IMR-90 (cell line): Measurements from ENCODE around the gene NINJ2. TPM values are rescaled to one million over a fixed set of nuclear protein-coding genes. Genes with fewer than 3 reads are reported as not detected.

Source experiments
- ATAC-seq: fragments of 200-7000 bp; cut with Tn5 transposase; 2 replicates; pipeline ENCODE4 v1.9.1; 2020; ENCODE audit warnings: low read depth, mild to moderate bottlenecking, moderate library complexity
- BruUV-seq: library from RNA; stranded (reverse); fragments of 400-500 nt; replicated peaks from 2 replicates; lab custom pipeline; 2021; lab: Mats Ljungman, UMichigan
- CTCF ChIA-PET: fragments of 300-600 bp; formaldehyde crosslinking; extraction: SDS; loops from one replicate; lab custom pipeline; 2021; ENCODE audit warnings: antibody characterized with exemption; lab: Yijun Ruan, JAX
- POLR2A ChIA-PET: fragments of 300-600 bp; sonication (Branson Sonifier 250); formaldehyde crosslinking; loops from one replicate; lab custom pipeline; 2022; ENCODE audit warnings: antibody characterized with exemption; ENCODE audit not compliant: unreplicated experiment; lab: Charles Lee
- DNase-seq: peaks from one replicate; pipeline ENCODE4 v3.0.0; 2013
- H2AFZ ChIP-seq: replicated peaks from 2 replicates; pipeline ENCODE3; 2013; ENCODE audit warnings: low read length, mild to moderate bottlenecking; ENCODE audit not compliant: poor library complexity
- H2AK5ac ChIP-seq: 2 replicates; pipeline ENCODE4 v1.6.1; 2013; ENCODE audit warnings: low read depth, low read length, inconsistent platforms
- H2AK9ac ChIP-seq: replicated peaks from 2 replicates; pipeline ENCODE3; 2013; ENCODE audit warnings: mild to moderate bottlenecking, low read depth, low read length, moderate library complexity; ENCODE audit not compliant: poor library complexity
- H2BK120ac ChIP-seq: 2 replicates; pipeline ENCODE4 v1.6.1; 2013; ENCODE audit warnings: low read depth, low read length, inconsistent platforms
- H2BK15ac ChIP-seq: 3 replicates; pipeline ENCODE4 v1.6.1; 2013; ENCODE audit warnings: low read depth, low read length, inconsistent platforms
- H2BK20ac ChIP-seq: 2 replicates; pipeline ENCODE4 v1.6.1; 2013; ENCODE audit warnings: low read depth, mild to moderate bottlenecking, inconsistent platforms, low read length, moderate library complexity
- H2BK5ac ChIP-seq: 2 replicates; pipeline ENCODE4 v1.6.1; 2013; ENCODE audit warnings: mild to moderate bottlenecking, low read depth, low read length, inconsistent platforms; ENCODE audit not compliant: poor library complexity, severe bottlenecking
- H3K14ac ChIP-seq: replicated peaks from 2 replicates; pipeline ENCODE4 v1.6.1; 2013; ENCODE audit warnings: low read depth, low read length, inconsistent platforms
- H3K18ac ChIP-seq: 2 replicates; pipeline ENCODE4 v1.6.1; 2013; ENCODE audit warnings: low read depth, low read length, control low read depth
- H3K23ac ChIP-seq: 2 replicates; pipeline ENCODE4 v1.6.1; 2013; ENCODE audit warnings: low read depth, low read length, inconsistent platforms
- H3K27ac ChIP-seq: 2 replicates; pipeline ENCODE4 v1.5.1; 2013; ENCODE audit warnings: mild to moderate bottlenecking, control low read depth, low read length; ENCODE audit not compliant: insufficient read depth
- H3K27me3 ChIP-seq: 2 replicates; pipeline ENCODE4 v1.6.1; 2013; ENCODE audit warnings: low read length; ENCODE audit not compliant: control insufficient read depth, insufficient read depth
- H3K36me3 ChIP-seq: 2 replicates; pipeline ENCODE4 v1.6.1; 2013; ENCODE audit warnings: low read length, mixed read lengths; ENCODE audit not compliant: control insufficient read depth, insufficient read depth
- H3K4ac ChIP-seq: 2 replicates; pipeline ENCODE4 v1.6.1; 2013; ENCODE audit warnings: low read depth, low read length, inconsistent platforms
- H3K4me1 ChIP-seq: 2 replicates; pipeline ENCODE4 v1.6.1; 2013; ENCODE audit warnings: low read length, mixed read lengths; ENCODE audit not compliant: control insufficient read depth, insufficient read depth
- H3K4me2 ChIP-seq: 2 replicates; pipeline ENCODE4 v1.6.1; 2013; ENCODE audit warnings: low read depth, mild to moderate bottlenecking, control low read depth, low read length, moderate library complexity
- H3K4me3 ChIP-seq: 2 replicates; pipeline ENCODE4 v1.5.1; 2013; ENCODE audit warnings: low read depth, mild to moderate bottlenecking, control low read depth, low read length, moderate library complexity; ENCODE audit not compliant: insufficient read depth
- H3K56ac ChIP-seq: 2 replicates; pipeline ENCODE4 v1.6.1; 2013; ENCODE audit warnings: low read length, inconsistent platforms; ENCODE audit not compliant: insufficient read depth; ENCODE audit errors: extremely low read depth
- H3K79me1 ChIP-seq, 2 experiments: 2 replicates each; pipeline ENCODE4 v1.6.1; 2013; ENCODE audit warnings: low read length in 2 of 2, inconsistent platforms in 1 of 2, low read depth in 1 of 2
- H3K9ac ChIP-seq: 2 replicates; pipeline ENCODE4 v1.6.1; 2013; ENCODE audit warnings: low read depth, low read length, control low read depth
- H3K9me1 ChIP-seq: 2 replicates; pipeline ENCODE4 v1.6.1; 2013; ENCODE audit warnings: low read length, inconsistent platforms; ENCODE audit not compliant: insufficient read depth
- H3K9me3 ChIP-seq: 2 replicates; pipeline ENCODE4 v1.6.1; 2013; ENCODE audit warnings: low read length; ENCODE audit not compliant: control insufficient read depth, insufficient read depth
- H4K20me1 ChIP-seq: 2 replicates; pipeline ENCODE4 v1.6.1; 2013; ENCODE audit warnings: low read length, inconsistent platforms; ENCODE audit not compliant: insufficient read depth
- H4K5ac ChIP-seq: 2 replicates; pipeline ENCODE4 v1.6.1; 2013; ENCODE audit warnings: mild to moderate bottlenecking, low read depth, low read length, control low read depth
- H4K8ac ChIP-seq, 2 experiments: 2 replicates each; pipeline ENCODE4 v1.6.1; 2013; ENCODE audit warnings: low read depth in 2 of 2, low read length in 2 of 2, control low read depth in 1 of 2, inconsistent platforms in 1 of 2
- H4K91ac ChIP-seq: 2 replicates; pipeline ENCODE4 v1.6.1; 2013; ENCODE audit warnings: low read depth, low read length, inconsistent platforms; ENCODE audit not compliant: insufficient read depth
- BHLHE40 ChIP-seq: fragments of 150-350 bp; IDR thresholded peaks from 2 replicates; pipeline ENCODE4 v1.6.1; 2016; ENCODE audit warnings: mild to moderate bottlenecking, low read depth, low read length
- CEBPB ChIP-seq: IDR thresholded peaks from 2 replicates; pipeline ENCODE4 v1.6.1; 2012; ENCODE audit warnings: low read depth, low read length, improper control_type of control experiment
- CHD1 ChIP-seq: IDR thresholded peaks from 2 replicates; pipeline ENCODE4 v1.6.1; 2012; ENCODE audit warnings: low read depth, low read length, improper control_type of control experiment
- ELK1 ChIP-seq: fragments of 150-350 bp; IDR thresholded peaks from 2 replicates; pipeline ENCODE4 v1.6.1; 2016; ENCODE audit warnings: low read depth, mild to moderate bottlenecking, low read length, moderate library complexity, borderline replicate concordance
- FOS ChIP-seq: fragments of 150-350 bp; IDR thresholded peaks from 2 replicates; pipeline ENCODE4 v1.6.1; 2016; ENCODE audit warnings: low read depth, low read length
- MAFK ChIP-seq: IDR thresholded peaks from 2 replicates; pipeline ENCODE4 v1.6.1; 2012; ENCODE audit warnings: low read depth, low read length, improper control_type of control experiment
- MAZ ChIP-seq: IDR thresholded peaks from 2 replicates; pipeline ENCODE4 v1.6.1; 2012; ENCODE audit warnings: low read depth, mild to moderate bottlenecking, low read length, improper control_type of control experiment, moderate library complexity, borderline replicate concordance
- MXI1 ChIP-seq: IDR thresholded peaks from 2 replicates; pipeline ENCODE4 v1.6.1; 2012; ENCODE audit warnings: low read depth, mild to moderate bottlenecking, low read length, moderate library complexity, borderline replicate concordance
- NFE2L2 ChIP-seq: fragments of 150-350 bp; IDR thresholded peaks from 2 replicates; pipeline ENCODE4 v1.6.1; 2016; ENCODE audit warnings: low read depth, mild to moderate bottlenecking, low read length
- POLR2A ChIP-seq: IDR thresholded peaks from 2 replicates; pipeline ENCODE4 v1.6.1; 2012; ENCODE audit warnings: mild to moderate bottlenecking, low read depth, low read length
- RAD21 ChIP-seq: IDR thresholded peaks from 2 replicates; pipeline ENCODE4 v1.6.1; 2012; ENCODE audit warnings: low read length, improper control_type of control experiment
- RCOR1 ChIP-seq: IDR thresholded peaks from 2 replicates; pipeline ENCODE4 v1.6.1; 2012; ENCODE audit warnings: mild to moderate bottlenecking, low read length, improper control_type of control experiment; ENCODE audit not compliant: insufficient replicate concordance
- RFX5 ChIP-seq: IDR thresholded peaks from 2 replicates; pipeline ENCODE4 v1.8.0; 2012; ENCODE audit warnings: low read depth, mild to moderate bottlenecking, low read length, moderate library complexity
- SMC3 ChIP-seq: fragments of 150-350 bp; IDR thresholded peaks from 2 replicates; pipeline ENCODE4 v1.6.1; 2016; ENCODE audit warnings: low read depth, mild to moderate bottlenecking, antibody characterized with exemption, low read length, moderate library complexity
- USF2 ChIP-seq: fragments of 150-350 bp; IDR thresholded peaks from 2 replicates; pipeline ENCODE4 v1.6.1; 2017; ENCODE audit warnings: mild to moderate bottlenecking, antibody characterized with exemption, low read length, low read depth
- WGBS, 2 experiments: methylation state at CpG; one replicate each; pipeline versions ENCODE4 v1.1.5 to v1.1.7; 2013; ENCODE audit warnings: missing lambda C conversion rate in 2 of 2; ENCODE audit not compliant: insufficient read length in 1 of 2; ENCODE audit errors: extremely low coverage in 2 of 2; 5-methylcytosine and 5-hydroxymethylcytosine counted together
- dilution Hi-C: fragments of 300-500 bp; cut with HindIII; formaldehyde crosslinking; loops from one replicate; pipeline ENCODE4 v1.14.3; 2018; ENCODE audit warnings: low sequenced_read_pairs; ENCODE audit not compliant: unreplicated experiment
- in situ Hi-C: fragments of 300-500 bp; cut with MboI; formaldehyde crosslinking; loops from 3 replicates; pipeline ENCODE4 v1.14.3; 2019; ENCODE audit warnings: low sequenced_read_pairs, inconsistent platforms, mixed read lengths
- intact Hi-C: fragments of 100-400 bp; cut with micrococcal nuclease; formaldehyde crosslinking; loops from 2 replicates; pipeline ENCODE4 v1.10.0; 2022
- polyA plus RNA-seq, 3 experiments: library from polyadenylated mRNA; depleted of rRNA; stranded (reverse); fragments of >200 nt; gene quantifications; 2 replicates each; pipeline ENCODE4 v1.2.3, GENCODE V29; 2012; ENCODE audit warnings: low replicate concordance in 1 of 3
- total RNA-seq: library from RNA; depleted of rRNA; stranded (reverse); fragments of >200 nt; gene quantifications from 2 replicates; pipeline ENCODE4 v1.2.3, GENCODE V29; 2012
- TF ChIP-seq, protein P1 (sequence below): conservative IDR thresholded peaks from 2 replicates; pipeline ENCODE4 v1.5.1; 2012; ENCODE audit warnings: mild to moderate bottlenecking, low read depth, low read length, improper control_type of control experiment

Gene NINJ2
- total and polyA plus RNA-seq, 2 of the 4 experiments (the other 2 are of a cell fraction): not detected

DNA sequence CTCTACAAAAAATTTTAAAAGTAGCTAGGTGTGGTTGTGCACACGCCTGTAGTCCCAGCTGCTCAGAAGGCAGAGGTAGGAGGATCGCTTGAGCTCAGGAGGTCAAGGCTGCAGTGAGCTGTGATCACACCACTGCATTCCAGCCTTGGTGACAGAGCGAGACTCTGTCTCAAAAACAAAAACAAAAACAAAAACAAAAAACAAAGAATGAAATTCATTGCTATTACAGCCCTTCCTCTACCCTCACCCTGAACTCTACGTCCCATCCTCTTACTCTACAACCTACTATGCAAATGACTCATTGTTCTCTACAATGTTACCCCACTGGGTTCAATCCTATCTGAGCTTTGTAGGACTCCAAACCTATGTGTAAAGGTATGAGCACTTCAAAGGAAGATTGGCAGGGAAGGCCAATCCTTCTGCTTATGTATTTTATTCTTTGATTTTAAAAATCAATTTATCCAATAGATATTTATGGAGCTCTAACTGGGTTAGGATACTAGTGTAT, 39.3 kb downstream of the NINJ2 start:
- Histone ChIP-seq H3K4me3 (no peak overlapping the region), H3K56ac (no peak overlapping the region), H3K27ac (no peak overlapping the region), H3K9ac (no peak overlapping the region), H2AK9ac (no peak overlapping the region), H3K36me3 (no peaks in the 10 kb centered on the region), H2BK20ac (no peak overlapping the region), H3K9me1 (no peaks in the 10 kb centered on the region), H2BK5ac (no peak overlapping the region), H3K9me3 (no peaks in the 10 kb centered on the region), H4K91ac (no peak overlapping the region), H3K27me3 (peaks cover 22% of the 10 kb centered on the region), H3K4me1 (no peaks in the 10 kb centered on the region), H4K8ac (no peak overlapping the region), H3K14ac (no peak overlapping the region), H3K18ac (no peak overlapping the region), H2BK120ac (no peak overlapping the region), H3K4me2 (no peak overlapping the region), H3K79me1 (no peaks in the 10 kb centered on the region), H3K4ac (no peak overlapping the region), H2AK5ac (no peak overlapping the region), H4K20me1 (no peaks in the 10 kb centered on the region), H4K5ac (no peak overlapping the region), H3K23ac (no peak overlapping the region), H2BK15ac (no peak overlapping the region), H2AFZ (no peak overlapping the region)
- DNase-seq (no peak), ATAC-seq (no peak)
- no TSS peak for BruUV-seq
- ChIA-PET POLR2A (no interaction called here), CTCF (interaction anchor here (0.6 kb wide), 1 partner anchor 69 kb away, joined by 4 read pairs; no protein-coding TSS in a partner anchor)
- intact Hi-C loops: no loop called here
- in situ Hi-C loops: no loop called here
- WGBS, 2 experiments: no CpG with 5 or more reads among the region's 4 CpGs
- dilution Hi-C loops: no loop called here
- no peak for TF ChIP-seq RAD21
- no peak for TF ChIP-seq MXI1
- no peak for TF ChIP-seq POLR2A
- TF ChIP-seq MAFK: no peak
- no peak for TF ChIP-seq RCOR1
- no peak for TF ChIP-seq BHLHE40
- no peak for TF ChIP-seq NFE2L2
- no peak for TF ChIP-seq CHD1
- TF ChIP-seq RFX5: no peak
- no peak for TF ChIP-seq MAZ
- no peak for TF ChIP-seq SMC3
- TF ChIP-seq, protein P1, sequence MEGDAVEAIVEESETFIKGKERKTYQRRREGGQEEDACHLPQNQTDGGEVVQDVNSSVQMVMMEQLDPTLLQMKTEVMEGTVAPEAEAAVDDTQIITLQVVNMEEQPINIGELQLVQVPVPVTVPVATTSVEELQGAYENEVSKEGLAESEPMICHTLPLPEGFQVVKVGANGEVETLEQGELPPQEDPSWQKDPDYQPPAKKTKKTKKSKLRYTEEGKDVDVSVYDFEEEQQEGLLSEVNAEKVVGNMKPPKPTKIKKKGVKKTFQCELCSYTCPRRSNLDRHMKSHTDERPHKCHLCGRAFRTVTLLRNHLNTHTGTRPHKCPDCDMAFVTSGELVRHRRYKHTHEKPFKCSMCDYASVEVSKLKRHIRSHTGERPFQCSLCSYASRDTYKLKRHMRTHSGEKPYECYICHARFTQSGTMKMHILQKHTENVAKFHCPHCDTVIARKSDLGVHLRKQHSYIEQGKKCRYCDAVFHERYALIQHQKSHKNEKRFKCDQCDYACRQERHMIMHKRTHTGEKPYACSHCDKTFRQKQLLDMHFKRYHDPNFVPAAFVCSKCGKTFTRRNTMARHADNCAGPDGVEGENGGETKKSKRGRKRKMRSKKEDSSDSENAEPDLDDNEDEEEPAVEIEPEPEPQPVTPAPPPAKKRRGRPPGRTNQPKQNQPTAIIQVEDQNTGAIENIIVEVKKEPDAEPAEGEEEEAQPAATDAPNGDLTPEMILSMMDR: no peak
- no peak for TF ChIP-seq USF2
- no peak for TF ChIP-seq FOS
- TF ChIP-seq CEBPB: no peak
- TF ChIP-seq ELK1: no peak
